ENCODE measurements around the gene HRH3.

The HRH3 gene

GRCh38 chr20:62236200-62236599 lies 16.1 kb upstream of the HRH3 start:
- Histone ChIP-seq H3K4me1 (ENCODE audit: control insufficient read depth, insufficient read depth, low read length, poor library complexity, severe bottlenecking) (no peaks in the 10 kb centered on the region), H3K27ac (ENCODE audit: low read depth, low read length, severe bottlenecking) (no peak overlapping the region), H3K4me3 (ENCODE audit: extremely low read depth, insufficient read depth, low read length, poor library complexity, severe bottlenecking) (no peak overlapping the region), H3K9me3 (ENCODE audit: control insufficient read depth, low read length) (no peaks in the 10 kb centered on the region), H3K36me3 (ENCODE audit: control insufficient read depth, insufficient read depth, low read length) (peaks cover 5% of the 10 kb centered on the region)
- 100% methylated on average over 2 of the region's 6 CpGs; no CpG with 5 or more reads in 1 of the 2 experiments for WGBS, 2 experiments (ENCODE audit: insufficient coverage in 2 of 2)

GRCh38 chr20:62235777-62236157 lies 15.7 kb upstream of the HRH3 start:
- Histone ChIP-seq H3K9me3 (ENCODE audit: control insufficient read depth, low read length) (no peaks in the 10 kb centered on the region), H3K4me3 (ENCODE audit: extremely low read depth, insufficient read depth, low read length, poor library complexity, severe bottlenecking) (no peak overlapping the region), H3K4me1 (ENCODE audit: control insufficient read depth, insufficient read depth, low read length, poor library complexity, severe bottlenecking) (no peaks in the 10 kb centered on the region), H3K36me3 (ENCODE audit: control insufficient read depth, insufficient read depth, low read length) (peaks cover under 1% of the 10 kb centered on the region), H3K27ac (ENCODE audit: low read depth, low read length, severe bottlenecking) (no peak overlapping the region)
- WGBS, 2 experiments (ENCODE audit: insufficient coverage in 2 of 2) = 91 to 93% methylated on average over 9 of the region's 9 CpGs

GRCh38 chr20:62235001-62235776 lies 15.1 kb upstream of the HRH3 start:
- Histone ChIP-seq H3K9me3 (ENCODE audit: control insufficient read depth, low read length) (no peaks in the 10 kb centered on the region), H3K36me3 (ENCODE audit: control insufficient read depth, insufficient read depth, low read length) (no peaks in the 10 kb centered on the region), H3K4me3 (ENCODE audit: extremely low read depth, insufficient read depth, low read length, poor library complexity, severe bottlenecking) (no peak overlapping the region), H3K27ac (ENCODE audit: low read depth, low read length, severe bottlenecking) (no peak overlapping the region), H3K4me1 (ENCODE audit: control insufficient read depth, insufficient read depth, low read length, poor library complexity, severe bottlenecking) (no peaks in the 10 kb centered on the region)
- 76 to 83% methylated on average over 11 to 12 of the region's 16 CpGs for WGBS, 2 experiments (ENCODE audit: insufficient coverage in 2 of 2)

GRCh38 chr20:62234339-62234738 lies 14.3 kb upstream of the HRH3 start:
- Histone ChIP-seq H3K27ac (ENCODE audit: low read depth, low read length, severe bottlenecking) (no peak overlapping the region), H3K36me3 (ENCODE audit: control insufficient read depth, insufficient read depth, low read length) (no peaks in the 10 kb centered on the region), H3K9me3 (ENCODE audit: control insufficient read depth, low read length) (peaks cover 4% of the 10 kb centered on the region), H3K4me3 (ENCODE audit: extremely low read depth, insufficient read depth, low read length, poor library complexity, severe bottlenecking) (no peak overlapping the region), H3K4me1 (ENCODE audit: control insufficient read depth, insufficient read depth, low read length, poor library complexity, severe bottlenecking) (no peaks in the 10 kb centered on the region)
- 82 to 86% methylated on average over 4 of the region's 5 CpGs for WGBS, 2 experiments (ENCODE audit: insufficient coverage in 2 of 2)

GRCh38 chr20:62233684-62234083 lies 13.6 kb upstream of the HRH3 start:
- Histone ChIP-seq H3K36me3 (ENCODE audit: control insufficient read depth, insufficient read depth, low read length) (no peaks in the 10 kb centered on the region), H3K9me3 (ENCODE audit: control insufficient read depth, low read length) (peaks cover 4% of the 10 kb centered on the region), H3K4me3 (ENCODE audit: extremely low read depth, insufficient read depth, low read length, poor library complexity, severe bottlenecking) (no peak overlapping the region), H3K27ac (ENCODE audit: low read depth, low read length, severe bottlenecking) (no peak overlapping the region), H3K4me1 (ENCODE audit: control insufficient read depth, insufficient read depth, low read length, poor library complexity, severe bottlenecking) (no peaks in the 10 kb centered on the region)
- 79 to 96% methylated on average over 4 of the region's 4 CpGs for WGBS, 2 experiments (ENCODE audit: insufficient coverage in 2 of 2)

- Histone ChIP-seq H3K27ac (ENCODE audit: low read depth, low read length, severe bottlenecking) (no peak overlapping the region), H3K9me3 (ENCODE audit: control insufficient read depth, low read length) (peaks cover 4% of the 10 kb centered on the region), H3K4me1 (ENCODE audit: control insufficient read depth, insufficient read depth, low read length, poor library complexity, severe bottlenecking) (no peaks in the 10 kb centered on the region), H3K36me3 (ENCODE audit: control insufficient read depth, insufficient read depth, low read length) (no peaks in the 10 kb centered on the region), H3K4me3 (ENCODE audit: extremely low read depth, insufficient read depth, low read length, poor library complexity, severe bottlenecking) (no peak overlapping the region)
- 82 to 85% methylated on average over 16 to 18 of the region's 18 CpGs for WGBS, 2 experiments (ENCODE audit: insufficient coverage in 2 of 2)
Observed at GRCh38 chr20:62232770-62233645, 12.9 kb upstream of the HRH3 start.

GRCh38 chr20:62232194-62232593 lies 12.1 kb upstream of the HRH3 start:
- WGBS, 2 experiments (ENCODE audit: insufficient coverage in 2 of 2) = 86 to 95% methylated on average over 7 of the region's 7 CpGs
- H3K4me1 ChIP-seq (ENCODE audit: control insufficient read depth, insufficient read depth, low read length, poor library complexity, severe bottlenecking) = no peaks in the 10 kb centered on the region
- H3K36me3 ChIP-seq (ENCODE audit: control insufficient read depth, insufficient read depth, low read length) = no peaks in the 10 kb centered on the region

GRCh38 chr20:62231292-62231691 lies 11.2 kb upstream of the HRH3 start:
- Histone ChIP-seq H3K4me1 (ENCODE audit: control insufficient read depth, insufficient read depth, low read length, poor library complexity, severe bottlenecking) (no peaks in the 10 kb centered on the region), H3K36me3 (ENCODE audit: control insufficient read depth, insufficient read depth, low read length) (no peaks in the 10 kb centered on the region)
- WGBS, 2 experiments (ENCODE audit: insufficient coverage in 2 of 2) = 77 to 85% methylated on average over 6 of the region's 6 CpGs

More at GRCh38 chr20:62232194-62232593, 12.1 kb upstream of the HRH3 start:
- H3K9me3 ChIP-seq (ENCODE audit: control insufficient read depth, low read length) = peaks cover 4% of the 10 kb centered on the region
- no peak overlapping the region for H3K4me3 ChIP-seq (ENCODE audit: extremely low read depth, insufficient read depth, low read length, poor library complexity, severe bottlenecking)
- no peak overlapping the region for H3K27ac ChIP-seq (ENCODE audit: low read depth, low read length, severe bottlenecking)

GRCh38 chr20:62230696-62231095 lies 10.6 kb upstream of the HRH3 start:
- H3K4me3 ChIP-seq (ENCODE audit: extremely low read depth, insufficient read depth, low read length, poor library complexity, severe bottlenecking) = no peak overlapping the region
- H3K27ac ChIP-seq (ENCODE audit: low read depth, low read length, severe bottlenecking) = no peak overlapping the region
- WGBS, 2 experiments (ENCODE audit: insufficient coverage in 2 of 2) = 92 to 94% methylated on average over 10 of the region's 10 CpGs
- H3K4me1 ChIP-seq (ENCODE audit: control insufficient read depth, insufficient read depth, low read length, poor library complexity, severe bottlenecking) = no peaks in the 10 kb centered on the region
- peaks cover 4% of the 10 kb centered on the region for H3K9me3 ChIP-seq (ENCODE audit: control insufficient read depth, low read length)
- H3K36me3 ChIP-seq (ENCODE audit: control insufficient read depth, insufficient read depth, low read length) = no peaks in the 10 kb centered on the region

More at GRCh38 chr20:62231292-62231691, 11.2 kb upstream of the HRH3 start:
- Histone ChIP-seq H3K9me3 (ENCODE audit: control insufficient read depth, low read length) (peaks cover 4% of the 10 kb centered on the region), H3K4me3 (ENCODE audit: extremely low read depth, insufficient read depth, low read length, poor library complexity, severe bottlenecking) (no peak overlapping the region), H3K27ac (ENCODE audit: low read depth, low read length, severe bottlenecking) (no peak overlapping the region)

GRCh38 chr20:62230276-62230675 lies 10.2 kb upstream of the HRH3 start:
- Histone ChIP-seq H3K27ac (ENCODE audit: low read depth, low read length, severe bottlenecking) (no peak overlapping the region), H3K4me3 (ENCODE audit: extremely low read depth, insufficient read depth, low read length, poor library complexity, severe bottlenecking) (no peak overlapping the region), H3K9me3 (ENCODE audit: control insufficient read depth, low read length) (peaks cover 4% of the 10 kb centered on the region), H3K4me1 (ENCODE audit: control insufficient read depth, insufficient read depth, low read length, poor library complexity, severe bottlenecking) (no peaks in the 10 kb centered on the region), H3K36me3 (ENCODE audit: control insufficient read depth, insufficient read depth, low read length) (no peaks in the 10 kb centered on the region)
- 72 to 89% methylated on average over 2 of the region's 2 CpGs for WGBS, 2 experiments (ENCODE audit: insufficient coverage in 2 of 2)

Measured in mesodermal cell (in vitro differentiated cells).